Measurements from ENCODE around the gene IL1RAPL1.

- TF ChIP-seq CTCF (IDR thresholded peaks at IDR 0.05) (no peak), ZFX (IDR thresholded peaks at IDR 0.05; ENCODE audit: borderline replicate concordance) (no peak)
Measured at GRCh38 chrX:29948653-29949052, 1361.4 kb downstream of the IL1RAPL1 start.
